22Rv1 (cell line): ENCODE data around the gene NXT1.
"Not testable (repeated sequence)": the region's sequence is repeated elsewhere in the genome, so short reads cannot be mapped to it uniquely, and the experiment has no call there.

Experiments used
- H3K27ac ChIP-seq: fragments of 450-650 bp; 2 replicates; pipeline ENCODE4 v1.5.1; 2017
- CTCF ChIP-seq: fragments of 450-650 bp; IDR thresholded peaks from 2 replicates; pipeline ENCODE4 v1.5.1; 2017; ENCODE audit warnings: mild to moderate bottlenecking
- ZFX ChIP-seq: fragments of 450-650 bp; IDR thresholded peaks from 2 replicates; pipeline ENCODE4 v1.6.1; 2017; ENCODE audit warnings: antibody characterized with exemption, borderline replicate concordance

NXT1 gene

GRCh38 chr20:23305098-23305497, 45.5 kb upstream of the NXT1 start:
- H3K27ac ChIP-seq, result no peak overlapping the region
- TF ChIP-seq CTCF (no peak), ZFX (no peak)

- H3K27ac ChIP-seq, result not testable (repeated sequence)
Measured at GRCh38 chr20:23307393-23307792, 43.2 kb upstream of the NXT1 start.

- no peak overlapping the region for H3K27ac ChIP-seq
- no peak for TF ChIP-seq ZFX
- no peak for TF ChIP-seq CTCF
Measured at GRCh38 chr20:23308024-23308423, 42.6 kb upstream of the NXT1 start.

- no peak overlapping the region for H3K27ac ChIP-seq
- no peak for TF ChIP-seq CTCF
- TF ChIP-seq ZFX, result no peak
Measured at GRCh38 chr20:23308908-23309307, 41.7 kb upstream of the NXT1 start.

GRCh38 chr20:23309781-23310180, 40.8 kb upstream of the NXT1 start:
- no peak overlapping the region for H3K27ac ChIP-seq
- TF ChIP-seq CTCF (no peak), ZFX (no peak)

GRCh38 chr20:23311947-23312506, 38.6 kb upstream of the NXT1 start:
- H3K27ac ChIP-seq, result no peak overlapping the region
- TF ChIP-seq CTCF (no peak), ZFX (no peak)

- TF ChIP-seq ZFX, result no peak
- no peak for TF ChIP-seq CTCF
- H3K27ac ChIP-seq, result no peak overlapping the region
Measured at GRCh38 chr20:23313271-23313670, 37.3 kb upstream of the NXT1 start.

- no peak for TF ChIP-seq CTCF
- no peak overlapping the region for H3K27ac ChIP-seq
Measured at GRCh38 chr20:23314699-23315098, 35.9 kb upstream of the NXT1 start.
